B cell (primary cell): Measurements from ENCODE around the gene GYS1.

Experiments
- EZH2 ChIP-seq: IDR thresholded peaks from 2 replicates; pipeline ENCODE4 v1.6.1; 2012; ENCODE audit warnings: borderline replicate concordance, low read depth, mild to moderate bottlenecking, moderate library complexity, low read length; ENCODE audit not compliant: insufficient read depth, poor library complexity, severe bottlenecking
- TF ChIP-seq, protein P1 (sequence below): fragments of 200-600 bp; IDR thresholded peaks from one replicate; pipeline ENCODE4 v1.8.0; 2022; ENCODE audit warnings: antibody characterized with exemption, mild to moderate bottlenecking

DNA sequence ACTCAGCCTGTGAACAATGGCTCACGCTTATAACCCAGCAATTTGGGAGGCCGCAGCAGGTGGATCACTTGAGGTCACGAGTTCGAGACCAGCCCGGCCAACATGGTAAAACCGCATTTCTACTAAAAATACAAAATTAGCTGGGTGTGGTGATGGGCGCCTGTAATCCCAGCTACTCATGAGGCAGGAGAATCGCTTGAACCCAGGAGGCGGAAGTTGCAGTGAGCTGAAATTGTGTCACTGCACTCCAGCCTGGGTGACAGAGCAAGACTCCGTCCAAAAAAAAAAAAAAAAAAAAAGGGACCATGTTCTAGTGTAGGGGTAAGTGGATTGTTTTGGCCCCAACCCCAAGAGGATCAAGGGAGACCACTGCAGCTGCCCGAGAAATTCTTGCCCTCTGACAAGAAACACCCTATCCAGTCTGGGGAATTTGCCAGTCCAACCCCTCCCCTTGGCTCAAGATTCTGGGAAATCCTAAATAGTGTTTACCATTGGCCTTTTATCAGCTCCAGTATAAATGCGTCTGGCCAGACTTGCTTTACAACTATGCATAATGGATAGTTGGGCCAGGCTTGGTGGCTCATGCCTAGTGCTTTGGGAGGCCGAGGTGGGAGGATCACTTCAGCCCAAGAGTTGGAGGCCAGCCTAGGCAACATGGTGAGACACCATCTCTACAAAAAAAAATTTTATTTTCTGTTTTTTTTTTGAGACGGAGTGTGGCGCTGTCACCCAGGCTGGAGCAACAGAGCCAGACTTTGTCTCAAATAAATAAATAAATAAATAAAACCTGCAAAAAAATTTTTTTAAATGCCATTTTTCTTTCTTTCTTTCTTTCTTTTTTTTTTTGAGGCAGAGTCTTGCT is 64.7 kb downstream of the GYS1 start:
- TF ChIP-seq, protein P1, sequence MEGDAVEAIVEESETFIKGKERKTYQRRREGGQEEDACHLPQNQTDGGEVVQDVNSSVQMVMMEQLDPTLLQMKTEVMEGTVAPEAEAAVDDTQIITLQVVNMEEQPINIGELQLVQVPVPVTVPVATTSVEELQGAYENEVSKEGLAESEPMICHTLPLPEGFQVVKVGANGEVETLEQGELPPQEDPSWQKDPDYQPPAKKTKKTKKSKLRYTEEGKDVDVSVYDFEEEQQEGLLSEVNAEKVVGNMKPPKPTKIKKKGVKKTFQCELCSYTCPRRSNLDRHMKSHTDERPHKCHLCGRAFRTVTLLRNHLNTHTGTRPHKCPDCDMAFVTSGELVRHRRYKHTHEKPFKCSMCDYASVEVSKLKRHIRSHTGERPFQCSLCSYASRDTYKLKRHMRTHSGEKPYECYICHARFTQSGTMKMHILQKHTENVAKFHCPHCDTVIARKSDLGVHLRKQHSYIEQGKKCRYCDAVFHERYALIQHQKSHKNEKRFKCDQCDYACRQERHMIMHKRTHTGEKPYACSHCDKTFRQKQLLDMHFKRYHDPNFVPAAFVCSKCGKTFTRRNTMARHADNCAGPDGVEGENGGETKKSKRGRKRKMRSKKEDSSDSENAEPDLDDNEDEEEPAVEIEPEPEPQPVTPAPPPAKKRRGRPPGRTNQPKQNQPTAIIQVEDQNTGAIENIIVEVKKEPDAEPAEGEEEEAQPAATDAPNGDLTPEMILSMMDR: no peak
- TF ChIP-seq EZH2: no peak
